ENCODE measurements around the gene FUBP3.

The FUBP3 gene

DNA sequence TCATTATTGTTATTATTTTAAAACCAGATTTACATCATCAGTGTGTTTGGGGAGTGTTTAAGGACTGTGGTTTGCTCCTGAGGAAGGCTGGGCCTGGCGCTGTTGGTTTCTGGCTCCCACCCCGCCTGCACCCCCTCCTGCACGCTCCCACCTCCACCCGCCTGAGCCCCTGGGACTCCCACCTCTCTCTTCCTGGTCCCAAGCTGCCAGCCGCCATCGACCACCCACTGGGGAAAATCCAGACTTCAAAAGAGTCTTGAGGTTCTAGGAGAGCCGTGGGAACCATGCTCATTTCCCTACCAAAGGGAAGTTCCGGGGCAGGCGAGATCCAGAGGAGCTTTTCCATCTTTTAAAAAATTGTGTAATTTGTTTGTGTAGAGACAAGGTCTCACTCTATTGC, 35.0 kb upstream of the FUBP3 start:
- TF ChIP-seq EZH2 (optimal IDR thresholded peaks at IDR 0.05; ENCODE audit: low read depth, low read length) (no peak), EZH2phosphoT487 (IDR thresholded peaks at IDR 0.05; ENCODE audit: low read length) (no peak)
- TF ChIP-seq, protein P1, sequence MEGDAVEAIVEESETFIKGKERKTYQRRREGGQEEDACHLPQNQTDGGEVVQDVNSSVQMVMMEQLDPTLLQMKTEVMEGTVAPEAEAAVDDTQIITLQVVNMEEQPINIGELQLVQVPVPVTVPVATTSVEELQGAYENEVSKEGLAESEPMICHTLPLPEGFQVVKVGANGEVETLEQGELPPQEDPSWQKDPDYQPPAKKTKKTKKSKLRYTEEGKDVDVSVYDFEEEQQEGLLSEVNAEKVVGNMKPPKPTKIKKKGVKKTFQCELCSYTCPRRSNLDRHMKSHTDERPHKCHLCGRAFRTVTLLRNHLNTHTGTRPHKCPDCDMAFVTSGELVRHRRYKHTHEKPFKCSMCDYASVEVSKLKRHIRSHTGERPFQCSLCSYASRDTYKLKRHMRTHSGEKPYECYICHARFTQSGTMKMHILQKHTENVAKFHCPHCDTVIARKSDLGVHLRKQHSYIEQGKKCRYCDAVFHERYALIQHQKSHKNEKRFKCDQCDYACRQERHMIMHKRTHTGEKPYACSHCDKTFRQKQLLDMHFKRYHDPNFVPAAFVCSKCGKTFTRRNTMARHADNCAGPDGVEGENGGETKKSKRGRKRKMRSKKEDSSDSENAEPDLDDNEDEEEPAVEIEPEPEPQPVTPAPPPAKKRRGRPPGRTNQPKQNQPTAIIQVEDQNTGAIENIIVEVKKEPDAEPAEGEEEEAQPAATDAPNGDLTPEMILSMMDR (IDR thresholded peaks at IDR 0.05; ENCODE audit: low read length), result no peak
- Histone ChIP-seq H3K27ac (ENCODE audit: low read length) (no peak overlapping the region), H2AFZ (ENCODE audit: low read length) (no peak overlapping the region), H3K4me1 (ENCODE audit: low read length) (no peaks in the 10 kb centered on the region), H3K4me3 (ENCODE audit: low read length) (no peak overlapping the region), H3K9me3 (replicated peaks; ENCODE audit: insufficient read depth, low read length) (no peaks in the 10 kb centered on the region), H4K20me1 (ENCODE audit: insufficient read depth, low read length) (no peaks in the 10 kb centered on the region), H3K36me3 (replicated peaks; ENCODE audit: insufficient read depth, low read length) (no peaks in the 10 kb centered on the region), H3K79me2 (ENCODE audit: low read length) (no peaks in the 10 kb centered on the region), H3K9ac (ENCODE audit: low read length) (no peak overlapping the region), H3F3A (ENCODE audit: insufficient read depth, low read length) (no peaks in the 10 kb centered on the region), H3K27me3 (replicated peaks; ENCODE audit: insufficient read depth, low read length) (peaks cover 95% of the 10 kb centered on the region), H3K9me2 (replicated peaks; ENCODE audit: insufficient read depth, low read length) (no peaks in the 10 kb centered on the region), H3K4me2 (ENCODE audit: low read depth, low read length) (no peak overlapping the region)
- DNase-seq, result no peak

- Histone ChIP-seq H3K36me3 (replicated peaks; ENCODE audit: insufficient read depth, low read length) (no peaks in the 10 kb centered on the region), H3K9me3 (replicated peaks; ENCODE audit: insufficient read depth, low read length) (0 out of 2 replicates have a peak, but pooled peaks cover 3% of the 10 kb centered on the region), H3K27me3 (replicated peaks; ENCODE audit: insufficient read depth, low read length) (peaks cover 87% of the 10 kb centered on the region), H3K9ac (ENCODE audit: low read length) (no peak overlapping the region), H3K4me2 (ENCODE audit: low read depth, low read length) (no peak overlapping the region), H3K27ac (ENCODE audit: low read length) (no peak overlapping the region), H3F3A (ENCODE audit: insufficient read depth, low read length) (no peaks in the 10 kb centered on the region), H4K20me1 (ENCODE audit: insufficient read depth, low read length) (no peaks in the 10 kb centered on the region), H3K9me2 (replicated peaks; ENCODE audit: insufficient read depth, low read length) (no peaks in the 10 kb centered on the region), H3K4me1 (ENCODE audit: low read length) (no peaks in the 10 kb centered on the region), H3K4me3 (ENCODE audit: low read length) (no peak overlapping the region), H2AFZ (ENCODE audit: low read length) (no peak overlapping the region), H3K79me2 (ENCODE audit: low read length) (no peaks in the 10 kb centered on the region)
- TF ChIP-seq, protein P1 (IDR thresholded peaks at IDR 0.05; ENCODE audit: low read length), result no peak
- TF ChIP-seq EZH2 (optimal IDR thresholded peaks at IDR 0.05; ENCODE audit: low read depth, low read length) (no peak), EZH2phosphoT487 (IDR thresholded peaks at IDR 0.05; ENCODE audit: low read length) (no peak)
- no peak for DNase-seq
Observed at GRCh38 chr9:130548103-130548502, 31.3 kb upstream of the FUBP3 start.

- no peak overlapping the region for H3K9ac ChIP-seq (ENCODE audit: low read length)
- H3K27me3 ChIP-seq (replicated peaks; ENCODE audit: insufficient read depth, low read length), result peaks cover 83% of the 10 kb centered on the region
- no peak overlapping the region for H3K4me2 ChIP-seq (ENCODE audit: low read depth, low read length)
- H3K36me3 ChIP-seq (replicated peaks; ENCODE audit: insufficient read depth, low read length), result no peaks in the 10 kb centered on the region
- TF ChIP-seq, protein P1 (IDR thresholded peaks at IDR 0.05; ENCODE audit: low read length), result no peak
- H3K79me2 ChIP-seq (ENCODE audit: low read length), result no peaks in the 10 kb centered on the region
- H4K20me1 ChIP-seq (ENCODE audit: insufficient read depth, low read length), result no peaks in the 10 kb centered on the region
- no peak overlapping the region for H2AFZ ChIP-seq (ENCODE audit: low read length)
- no peak overlapping the region for H3K4me3 ChIP-seq (ENCODE audit: low read length)
- H3K27ac ChIP-seq (ENCODE audit: low read length), result no peak overlapping the region
- no peak for DNase-seq
- 0 out of 2 replicates have a peak, but pooled peaks cover 3% of the 10 kb centered on the region for H3K9me3 ChIP-seq (replicated peaks; ENCODE audit: insufficient read depth, low read length)
- no peaks in the 10 kb centered on the region for H3F3A ChIP-seq (ENCODE audit: insufficient read depth, low read length)
- H3K4me1 ChIP-seq (ENCODE audit: low read length), result no peaks in the 10 kb centered on the region
- H3K9me2 ChIP-seq (replicated peaks; ENCODE audit: insufficient read depth, low read length), result no peaks in the 10 kb centered on the region
Observed at GRCh38 chr9:130549093-130549735, 30.2 kb upstream of the FUBP3 start.

All from MM.1S (cell line).